ENCODE results near the gene EOGT.

EOGT gene

GRCh38 chr3:68941055-68941454 is 72.4 kb downstream of the EOGT start:
- H3K36me3 ChIP-seq (ENCODE audit: control insufficient read depth, insufficient read depth, low read length) = no peaks in the 10 kb centered on the region
- no peak for DNase-seq (ENCODE audit: extremely low read depth, insufficient read length)
- no peaks in the 10 kb centered on the region for H3K27me3 ChIP-seq (replicated peaks; ENCODE audit: control insufficient read depth, insufficient read depth, low read length)
- TF ChIP-seq CTCF (IDR thresholded peaks at IDR 0.05; ENCODE audit: insufficient read depth, low read length, poor library complexity, severe bottlenecking) = no peak
- H3K4me3 ChIP-seq (replicated peaks; ENCODE audit: low read depth, low read length) = no peak overlapping the region

- DNase-seq (ENCODE audit: extremely low read depth, insufficient read length) = no peak
- Histone ChIP-seq H3K36me3 (ENCODE audit: control insufficient read depth, insufficient read depth, low read length) (no peaks in the 10 kb centered on the region), H3K27me3 (replicated peaks; ENCODE audit: control insufficient read depth, insufficient read depth, low read length) (peaks cover 1% of the 10 kb centered on the region), H3K4me3 (replicated peaks; ENCODE audit: low read depth, low read length) (no peak overlapping the region)
- no peak for TF ChIP-seq CTCF (IDR thresholded peaks at IDR 0.05; ENCODE audit: insufficient read depth, low read length, poor library complexity, severe bottlenecking)
These were observed 76.6 kb downstream of the EOGT start for GRCh38 chr3:68936856-68937255.

GRCh38 chr3:68935778-68936177 is 77.7 kb downstream of the EOGT start:
- Histone ChIP-seq H3K36me3 (ENCODE audit: control insufficient read depth, insufficient read depth, low read length) (no peaks in the 10 kb centered on the region), H3K4me3 (replicated peaks; ENCODE audit: low read depth, low read length) (no peak overlapping the region), H3K27me3 (replicated peaks; ENCODE audit: control insufficient read depth, insufficient read depth, low read length) (peaks cover 1% of the 10 kb centered on the region)
- no peak for TF ChIP-seq CTCF (IDR thresholded peaks at IDR 0.05; ENCODE audit: insufficient read depth, low read length, poor library complexity, severe bottlenecking)
- DNase-seq (ENCODE audit: extremely low read depth, insufficient read length) = no peak

GRCh38 chr3:68931406-68932149 is 81.9 kb downstream of the EOGT start:
- H3K4me3 ChIP-seq (replicated peaks; ENCODE audit: low read depth, low read length) = no peak overlapping the region
- H3K27me3 ChIP-seq (replicated peaks; ENCODE audit: control insufficient read depth, insufficient read depth, low read length) = peaks cover 3% of the 10 kb centered on the region
- TF ChIP-seq CTCF (IDR thresholded peaks at IDR 0.05; ENCODE audit: insufficient read depth, low read length, poor library complexity, severe bottlenecking) = no peak
- no peaks in the 10 kb centered on the region for H3K36me3 ChIP-seq (ENCODE audit: control insufficient read depth, insufficient read depth, low read length)
- no peak for DNase-seq (ENCODE audit: extremely low read depth, insufficient read length)
